Endothelial cell (in vitro differentiated cells): ENCODE data around the gene MIAT. TPM values are rescaled to one million over a fixed set of nuclear protein-coding genes. Genes with fewer than 3 reads are reported as not detected.

Source experiments
- DNase-seq: peaks from one replicate; pipeline ENCODE4 v3.0.0; 2021; ENCODE audit warnings: low spot score
- H3K27ac Mint-ChIP-seq: one replicate; pipeline ENCODE4 v1.8.0; 2021; ENCODE audit warnings: mixed read lengths, inconsistent platforms; ENCODE audit not compliant: unreplicated experiment
- H3K27me3 Mint-ChIP-seq: one replicate; pipeline ENCODE4 v1.8.0; 2021; ENCODE audit warnings: mild to moderate bottlenecking, moderate library complexity, mixed read lengths, inconsistent platforms; ENCODE audit not compliant: unreplicated experiment
- H3K36me3 Mint-ChIP-seq: one replicate; pipeline ENCODE4 v1.8.0; 2021; ENCODE audit warnings: mild to moderate bottlenecking, low read depth, mixed read lengths, inconsistent platforms; ENCODE audit not compliant: unreplicated experiment
- H3K4me1 Mint-ChIP-seq: one replicate; pipeline ENCODE4 v1.8.0; 2021; ENCODE audit warnings: mild to moderate bottlenecking, mixed read lengths, inconsistent platforms; ENCODE audit not compliant: unreplicated experiment
- H3K4me3 Mint-ChIP-seq: one replicate; pipeline ENCODE4 v1.8.0; 2021; ENCODE audit warnings: mild to moderate bottlenecking, mixed read lengths, inconsistent platforms; ENCODE audit not compliant: unreplicated experiment
- H3K9me3 Mint-ChIP-seq: one replicate; pipeline ENCODE4 v1.8.0; 2021; ENCODE audit warnings: mixed read lengths, inconsistent platforms; ENCODE audit not compliant: unreplicated experiment
- CTCF ChIP-seq: fragments of 200-600 bp; sonication (generic); IDR thresholded peaks from one replicate; pipeline ENCODE4 v1.5.0; 2021; ENCODE audit warnings: antibody characterized with exemption; ENCODE audit not compliant: unreplicated experiment
- total RNA-seq: library from RNA; stranded (reverse); fragmentation: NEBNext Ultra II Directional; extraction: Animal tissue kit (Norgen Biotek cat#: 25700); gene quantifications from one replicate; pipeline ENCODE4 v1.2.1, GENCODE V29; 2021; ENCODE audit not compliant: unreplicated experiment

The MIAT gene
- total RNA-seq, 1 donor from 2014 or later: 1.2 TPM

DNA sequence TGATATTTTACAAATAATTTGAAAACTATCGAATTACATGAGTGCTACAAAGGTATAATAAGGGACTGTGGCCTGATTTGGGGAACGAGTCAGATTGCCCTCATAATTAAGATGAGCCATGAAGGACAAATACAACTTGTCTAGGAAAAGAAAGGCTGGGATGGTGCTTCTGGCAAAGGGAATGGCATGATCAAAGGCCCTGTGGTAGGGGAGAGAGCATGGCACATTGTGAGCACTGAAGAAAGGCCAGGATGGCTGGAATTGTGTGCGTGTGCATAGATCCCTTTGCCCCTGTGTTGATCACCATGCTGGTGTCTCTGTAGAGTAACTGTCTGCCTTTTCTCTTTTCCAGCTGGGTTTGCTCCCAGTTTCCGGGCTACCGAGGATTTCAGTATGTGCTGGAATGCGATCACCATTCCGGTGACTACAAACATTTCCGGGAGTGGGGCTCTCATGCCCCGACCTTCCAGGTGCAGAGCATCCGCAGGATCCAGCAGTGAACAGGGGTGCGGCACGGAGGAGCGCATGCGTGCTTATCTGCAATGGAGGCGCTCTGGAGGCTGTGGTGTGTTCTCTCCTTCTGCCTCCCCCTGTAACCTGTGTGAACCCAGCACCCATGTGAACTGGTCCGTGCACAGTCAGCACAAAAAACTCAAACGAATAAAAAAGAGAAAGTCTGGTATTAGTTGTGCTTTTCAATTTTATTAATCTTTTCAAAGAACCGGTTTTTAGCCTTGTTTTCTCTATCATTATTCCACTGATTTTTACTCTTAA is 27.2 kb upstream of the MIAT start:
- no peak for DNase-seq
- Mint-ChIP-seq H3K27me3 (peaks cover 3% of the 10 kb centered on the region), H3K9me3 (no peaks in the 10 kb centered on the region), H3K4me1 (peaks cover 29% of the 10 kb centered on the region), H3K4me3 (no peak overlapping the region), H3K36me3 (peaks cover 3% of the 10 kb centered on the region), H3K27ac (peak overlapping the region; percentile 80)
- no peak for TF ChIP-seq CTCF

DNA sequence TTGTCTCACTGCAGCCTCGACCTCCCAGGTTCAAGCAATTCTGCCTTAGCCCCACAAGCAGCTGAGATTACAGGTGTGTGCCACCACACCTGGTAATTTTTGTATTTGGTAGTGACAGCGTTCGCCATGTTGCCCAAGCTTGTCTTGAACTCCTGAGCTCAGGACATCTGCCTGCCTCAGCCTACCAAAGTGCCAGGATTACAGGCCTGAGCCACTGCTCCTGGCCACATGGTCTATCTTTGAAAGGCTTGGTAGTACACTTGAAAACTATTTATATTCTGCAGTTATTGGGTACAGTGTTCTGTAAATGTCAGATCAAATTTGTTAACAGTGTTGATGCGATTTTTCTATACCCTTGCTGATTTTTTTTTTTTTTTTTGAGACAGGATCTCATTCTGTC is 26.1 kb upstream of the MIAT start:
- Mint-ChIP-seq H3K27ac (peak overlapping the region; percentile 87), H3K36me3 (peaks cover 3% of the 10 kb centered on the region), H3K4me1 (peaks cover 31% of the 10 kb centered on the region), H3K27me3 (peaks cover 3% of the 10 kb centered on the region), H3K9me3 (no peaks in the 10 kb centered on the region), H3K4me3 (no peak overlapping the region)
- no peak for TF ChIP-seq CTCF
- no peak for DNase-seq

DNA sequence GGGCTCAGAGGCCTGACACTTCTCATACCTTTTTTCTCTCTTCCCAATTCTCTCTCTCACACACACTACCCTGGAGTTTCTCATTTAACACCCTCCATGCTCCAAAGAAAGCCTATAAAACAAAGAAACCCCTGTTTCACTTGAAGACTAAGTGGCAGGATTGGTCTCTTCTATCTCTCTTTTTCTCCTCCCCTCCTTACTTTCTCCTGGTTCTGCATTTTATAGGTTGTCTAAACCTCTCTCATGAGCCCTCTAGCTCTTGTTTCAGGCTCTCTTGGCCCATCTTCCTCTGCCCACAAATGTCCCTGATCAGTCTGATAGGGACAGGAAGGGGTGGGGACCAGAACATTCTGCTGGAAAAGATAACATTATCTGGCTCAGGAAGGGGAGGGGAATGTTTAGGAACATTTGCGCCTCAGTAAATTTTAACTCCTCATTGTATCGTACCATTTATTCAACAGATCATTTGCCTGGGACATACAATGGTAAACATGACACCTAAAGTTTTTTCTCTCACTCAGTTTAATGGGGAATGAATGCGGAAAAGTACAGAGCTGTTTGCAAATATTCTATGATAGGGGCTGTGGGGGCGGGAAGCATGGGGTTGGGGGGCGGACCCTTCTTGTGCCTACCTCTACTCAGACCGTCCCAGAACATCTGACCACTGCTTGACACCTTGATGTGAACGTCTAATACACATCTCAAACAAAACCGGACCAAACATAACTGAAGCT is 24.8 kb upstream of the MIAT start:
- H3K36me3 Mint-ChIP-seq: peaks cover 3% of the 10 kb centered on the region
- no peak for TF ChIP-seq CTCF
- peak overlapping the region; percentile 17 for H3K4me3 Mint-ChIP-seq
- H3K9me3 Mint-ChIP-seq: no peaks in the 10 kb centered on the region
- no peak for DNase-seq
- H3K27ac Mint-ChIP-seq: peak overlapping the region; percentile 97
- peaks cover 31% of the 10 kb centered on the region for H3K4me1 Mint-ChIP-seq
- peaks cover 3% of the 10 kb centered on the region for H3K27me3 Mint-ChIP-seq

DNA sequence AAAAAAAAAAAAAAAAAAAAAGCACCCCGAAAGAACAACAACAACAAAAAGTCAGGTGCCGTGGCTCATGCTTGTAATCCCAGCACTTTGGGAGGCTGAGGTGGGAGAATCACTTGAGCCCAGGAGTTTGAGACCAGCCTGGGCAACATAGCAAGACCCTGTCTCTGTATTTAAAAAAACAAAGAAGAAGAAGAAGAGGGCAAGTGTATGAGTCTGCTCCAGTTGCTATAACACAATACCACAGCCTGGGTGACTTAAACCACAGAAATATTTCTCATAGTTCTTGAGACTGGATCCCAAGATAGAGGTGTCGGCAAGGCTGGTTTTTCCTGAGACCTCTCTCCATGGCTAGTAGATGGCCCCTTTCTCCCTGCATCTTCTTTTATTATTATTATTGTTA is 23.2 kb upstream of the MIAT start:
- no peaks in the 10 kb centered on the region for H3K36me3 Mint-ChIP-seq
- peaks cover 3% of the 10 kb centered on the region for H3K27me3 Mint-ChIP-seq
- no peak overlapping the region for H3K27ac Mint-ChIP-seq
- no peak for TF ChIP-seq CTCF
- DNase-seq: no peak
- H3K4me1 Mint-ChIP-seq: peaks cover 28% of the 10 kb centered on the region
- no peak overlapping the region for H3K4me3 Mint-ChIP-seq
- H3K9me3 Mint-ChIP-seq: no peaks in the 10 kb centered on the region

DNA sequence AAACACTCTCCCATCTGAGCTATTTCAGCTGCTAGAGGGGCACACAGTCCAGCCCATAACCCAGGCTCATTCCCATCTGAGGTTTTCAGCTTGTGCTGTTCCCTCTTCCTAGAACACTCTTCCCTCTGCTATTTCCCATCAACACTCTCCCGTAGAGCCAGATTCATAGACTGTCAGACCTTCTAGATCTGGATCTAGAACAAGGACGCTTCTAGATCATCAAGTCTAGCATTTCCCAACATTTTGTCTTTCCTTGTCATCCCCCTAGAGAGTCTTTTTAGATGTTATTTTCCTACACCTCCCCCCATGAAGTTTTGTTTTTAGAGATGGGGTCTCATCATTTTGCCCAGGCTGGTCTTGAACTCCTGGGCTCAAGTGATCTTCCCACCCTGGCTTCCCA is 22.3 kb upstream of the MIAT start:
- Mint-ChIP-seq H3K36me3 (no peaks in the 10 kb centered on the region), H3K27me3 (peaks cover 4% of the 10 kb centered on the region), H3K9me3 (no peaks in the 10 kb centered on the region), H3K27ac (no peak overlapping the region), H3K4me3 (no peak overlapping the region), H3K4me1 (peaks cover 33% of the 10 kb centered on the region)
- no peak for TF ChIP-seq CTCF
- no peak for DNase-seq
